ENCODE data around the gene PAK2. TPM values are rescaled to one million over a fixed set of nuclear protein-coding genes. Genes with fewer than 3 reads are reported as not detected.

Gene PAK2
- total RNA-seq: 10 to 100 TPM; 37.4 to 48.3 TPM

DNA sequence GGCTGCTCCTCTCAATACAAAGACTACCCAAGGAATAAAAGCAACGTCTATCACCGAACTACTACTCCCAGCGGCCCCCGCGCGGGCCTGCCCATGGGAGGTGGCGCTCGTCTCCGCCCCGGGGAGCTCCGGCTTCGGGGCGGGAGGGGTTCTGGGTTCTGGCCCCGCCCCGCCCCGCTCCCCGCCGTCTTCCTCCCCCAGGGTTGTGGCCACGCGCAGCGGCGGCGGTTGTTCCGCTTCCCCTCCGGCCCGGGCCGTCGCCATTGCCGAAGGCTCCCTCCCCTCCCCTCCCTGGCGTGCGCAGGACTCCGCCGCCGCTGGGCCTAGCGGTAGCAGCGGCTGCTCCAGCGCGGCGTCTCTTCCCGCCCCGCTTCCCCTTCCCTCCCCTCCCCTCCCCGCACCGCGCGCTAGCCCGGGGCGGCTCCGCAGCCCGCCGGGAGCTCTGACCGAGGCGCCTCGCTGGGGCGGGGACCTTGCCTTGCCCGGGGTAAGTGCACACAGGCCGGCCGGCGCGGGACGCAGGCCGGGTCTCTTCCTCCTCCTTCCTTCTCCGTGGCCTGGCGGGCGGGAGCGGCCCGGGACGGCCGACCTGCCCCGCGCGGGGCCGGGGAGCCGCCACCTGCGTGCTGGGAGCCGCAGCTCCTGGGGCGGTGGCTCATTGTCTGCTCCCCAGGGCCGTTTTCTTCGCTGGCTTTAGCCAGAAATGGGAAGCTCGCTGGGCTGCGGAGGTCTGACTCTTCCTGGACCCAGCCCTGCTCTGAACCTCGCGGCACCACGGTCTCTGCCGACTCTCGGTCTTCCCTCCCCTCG, at the start of gene PAK2:
TSS of gene PAK2 (plus strand) at position 187 of the 810 bp plus-strand sequence. CDS start 42,790 bp downstream, outside the sequence.
- intact Hi-C loops (cut with DNase I): loop anchor here (2.0 kb wide), 1 partner anchor 27 kb away; the partner anchor contains the start of genes CEP19 and PIGX
- TF ChIP-seq POLR2A (IDR thresholded peaks at IDR 0.05) (peak; percentile 75), POLR2AphosphoS5 (IDR thresholded peaks at IDR 0.05) (peak; percentile 89)
- TF ChIP-seq, protein P1, sequence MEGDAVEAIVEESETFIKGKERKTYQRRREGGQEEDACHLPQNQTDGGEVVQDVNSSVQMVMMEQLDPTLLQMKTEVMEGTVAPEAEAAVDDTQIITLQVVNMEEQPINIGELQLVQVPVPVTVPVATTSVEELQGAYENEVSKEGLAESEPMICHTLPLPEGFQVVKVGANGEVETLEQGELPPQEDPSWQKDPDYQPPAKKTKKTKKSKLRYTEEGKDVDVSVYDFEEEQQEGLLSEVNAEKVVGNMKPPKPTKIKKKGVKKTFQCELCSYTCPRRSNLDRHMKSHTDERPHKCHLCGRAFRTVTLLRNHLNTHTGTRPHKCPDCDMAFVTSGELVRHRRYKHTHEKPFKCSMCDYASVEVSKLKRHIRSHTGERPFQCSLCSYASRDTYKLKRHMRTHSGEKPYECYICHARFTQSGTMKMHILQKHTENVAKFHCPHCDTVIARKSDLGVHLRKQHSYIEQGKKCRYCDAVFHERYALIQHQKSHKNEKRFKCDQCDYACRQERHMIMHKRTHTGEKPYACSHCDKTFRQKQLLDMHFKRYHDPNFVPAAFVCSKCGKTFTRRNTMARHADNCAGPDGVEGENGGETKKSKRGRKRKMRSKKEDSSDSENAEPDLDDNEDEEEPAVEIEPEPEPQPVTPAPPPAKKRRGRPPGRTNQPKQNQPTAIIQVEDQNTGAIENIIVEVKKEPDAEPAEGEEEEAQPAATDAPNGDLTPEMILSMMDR (IDR thresholded peaks at IDR 0.05): peak in 1 of 4 experiments; percentile 21
- H3K36me3 ChIP-seq: no peaks in the 10 kb centered on the region
- DNase-seq (ENCODE audit: low spot score): peak; percentile 94
- peak within 1 kb of the TSS; percentile 92 to 95 for H3K27ac ChIP-seq
- H3K9me3 ChIP-seq: no peaks in the 10 kb centered on the region
- peaks cover 3% of the 10 kb centered on the region for H3K4me1 ChIP-seq (replicated peaks)
- peak within 1 kb of the TSS; percentile 76 to 96 for H3K4me3 ChIP-seq
- no peaks in the 10 kb centered on the region for H3K27me3 ChIP-seq (replicated peaks; ENCODE audit: insufficient read depth)
- under 1% methylated on average over 79 of the region's 86 CpGs for WGBS

DNA sequence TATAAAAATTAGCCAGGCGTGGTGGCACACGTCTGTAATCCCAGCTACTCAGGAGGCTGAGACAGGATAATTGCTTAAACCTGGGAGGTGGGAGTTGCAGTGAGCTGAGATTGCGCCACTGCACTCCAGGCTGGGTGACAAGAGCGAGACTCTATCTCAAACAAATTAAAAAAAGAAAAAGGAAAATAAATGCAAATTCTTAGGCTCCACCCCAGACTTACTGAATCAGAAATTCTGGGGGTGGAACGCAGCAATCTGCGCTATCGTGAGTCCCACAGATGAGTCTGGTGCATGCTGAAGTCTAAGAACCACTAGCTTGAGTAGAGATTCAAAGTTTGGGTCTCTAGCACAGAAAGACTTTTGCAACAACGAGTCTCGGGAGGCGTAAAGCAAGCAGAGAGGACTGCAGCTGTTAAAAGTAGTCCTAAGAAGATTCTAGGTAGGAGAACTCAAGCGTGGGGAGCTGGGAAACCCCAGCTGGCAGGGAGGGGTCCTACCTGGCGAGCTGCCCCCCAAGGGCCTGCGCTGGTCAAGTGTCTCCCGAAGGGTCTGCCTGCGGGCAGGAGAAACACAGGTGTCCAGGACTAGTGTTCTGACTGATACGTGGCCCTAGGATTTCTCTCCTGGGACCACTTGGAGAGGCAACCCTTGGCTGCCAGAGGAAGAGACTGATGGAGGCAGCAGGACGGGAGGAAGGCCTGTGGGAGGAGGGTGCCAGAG, 49.6 kb upstream of the PAK2 start:
- 88% methylated on average over 17 of the region's 17 CpGs for WGBS
- Histone ChIP-seq H3K4me3 (no peak overlapping the region), H3K9me3 (no peaks in the 10 kb centered on the region), H3K36me3 (no peaks in the 10 kb centered on the region), H3K4me1 (replicated peaks) (no peaks in the 10 kb centered on the region), H3K27ac (no peak overlapping the region), H3K27me3 (replicated peaks; ENCODE audit: insufficient read depth) (no peaks in the 10 kb centered on the region)
- intact Hi-C loops (cut with DNase I): loop anchor here (5.0 kb wide), 2 partner anchors 153 to 438 kb away; no protein-coding TSS in a partner anchor
- DNase-seq (ENCODE audit: low spot score): no peak
- no peak for TF ChIP-seq POLR2A (IDR thresholded peaks at IDR 0.05)
- TF ChIP-seq POLR2AphosphoS5 (IDR thresholded peaks at IDR 0.05): no peak
- TF ChIP-seq, protein P1 (IDR thresholded peaks at IDR 0.05): no peak

DNA sequence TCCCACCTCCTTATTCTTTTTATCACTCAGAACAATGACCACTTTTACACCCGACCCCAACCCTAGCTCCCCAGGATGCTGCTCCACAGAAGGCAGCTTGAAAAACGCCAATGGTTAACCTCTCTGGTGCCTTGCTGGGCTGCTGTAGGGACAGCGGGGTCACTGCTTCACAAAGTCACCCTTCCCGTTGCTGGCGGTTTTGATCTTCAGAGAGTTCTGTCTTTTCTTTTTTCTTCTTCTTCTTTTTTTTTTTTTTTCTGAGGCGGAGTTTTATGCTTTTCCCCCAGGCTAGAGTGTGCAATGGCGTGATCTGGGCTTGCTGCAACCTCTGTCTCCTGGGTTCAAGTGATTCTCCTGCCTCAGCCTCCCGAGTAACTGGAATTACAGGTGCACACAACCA, 48.3 kb upstream of the PAK2 start:
- no peaks in the 10 kb centered on the region for H3K4me1 ChIP-seq (replicated peaks)
- H3K9me3 ChIP-seq: no peaks in the 10 kb centered on the region
- WGBS: 81% methylated on average over 8 of the region's 8 CpGs
- no peak overlapping the region for H3K4me3 ChIP-seq
- H3K36me3 ChIP-seq: no peaks in the 10 kb centered on the region
- TF ChIP-seq POLR2AphosphoS5 (IDR thresholded peaks at IDR 0.05) (no peak), POLR2A (IDR thresholded peaks at IDR 0.05) (no peak)
- TF ChIP-seq, protein P1 (IDR thresholded peaks at IDR 0.05): no peak
- intact Hi-C loops (cut with DNase I): loop anchor here (5.0 kb wide), 1 partner anchor 439 kb away; no protein-coding TSS in a partner anchor
- no peaks in the 10 kb centered on the region for H3K27me3 ChIP-seq (replicated peaks; ENCODE audit: insufficient read depth)
- DNase-seq (ENCODE audit: low spot score): no peak
- no peak overlapping the region for H3K27ac ChIP-seq

DNA sequence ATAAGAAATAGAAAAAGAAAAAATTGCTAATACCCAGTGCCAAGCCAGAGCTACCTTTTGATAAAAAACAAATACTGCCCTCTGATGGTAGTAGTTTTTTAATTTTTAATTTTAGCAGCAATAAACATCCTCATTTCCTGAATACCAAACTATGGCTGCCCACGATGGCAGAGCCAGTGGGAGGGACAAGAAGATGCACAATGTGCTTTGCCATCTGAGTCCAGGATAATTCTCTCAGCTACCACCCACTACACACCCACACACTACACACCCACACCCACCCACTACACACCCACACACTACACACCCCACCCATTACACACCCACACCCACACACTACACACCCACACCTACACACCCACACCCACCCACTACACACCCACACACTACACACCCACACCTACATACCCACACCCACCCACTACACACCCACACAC, 45.4 kb upstream of the PAK2 start:
- Histone ChIP-seq H3K27ac (no peak overlapping the region), H3K27me3 (replicated peaks; ENCODE audit: insufficient read depth) (no peaks in the 10 kb centered on the region), H3K4me1 (replicated peaks) (no peaks in the 10 kb centered on the region), H3K36me3 (no peaks in the 10 kb centered on the region), H3K9me3 (no peaks in the 10 kb centered on the region), H3K4me3 (no peak overlapping the region)
- TF ChIP-seq, protein P1 (IDR thresholded peaks at IDR 0.05): no peak
- TF ChIP-seq POLR2AphosphoS5 (IDR thresholded peaks at IDR 0.05) (no peak), POLR2A (IDR thresholded peaks at IDR 0.05) (no peak)
- intact Hi-C loops (cut with DNase I): loop anchor here (5.0 kb wide), 1 partner anchor 442 kb away; no protein-coding TSS in a partner anchor
- no peak for DNase-seq (ENCODE audit: low spot score)
- 3% methylated on average over 1 of the region's 1 CpG for WGBS
